ENCODE results near the gene MYO1F.
"Not testable (repeated sequence)": the region's sequence is repeated elsewhere in the genome, so short reads cannot be mapped to it uniquely, and the experiment has no call there.

MYO1F gene

DNA sequence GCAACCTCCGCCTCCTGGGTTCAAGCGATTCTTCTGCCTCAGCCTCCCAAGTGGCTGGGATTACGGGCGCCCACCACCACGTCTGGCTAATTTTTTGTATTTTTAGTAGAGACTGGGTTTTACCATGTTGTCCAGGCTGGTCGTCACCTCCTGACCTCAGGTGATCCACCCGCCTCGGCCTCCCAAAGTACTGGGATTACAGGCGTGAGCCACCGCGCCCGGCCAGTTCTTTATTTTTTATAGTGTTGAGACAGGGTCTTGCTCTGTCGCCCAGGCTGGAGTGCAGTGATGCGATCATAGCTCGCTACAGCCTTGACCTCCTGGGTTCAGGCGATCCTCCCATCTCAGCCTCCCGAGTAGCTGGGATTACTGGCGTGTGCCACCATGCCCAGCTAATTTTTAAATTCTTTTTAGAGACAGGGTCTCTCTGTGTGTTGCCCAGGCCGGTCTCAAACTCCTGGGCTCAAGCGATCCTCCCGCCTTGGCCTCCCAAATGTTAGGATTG is 62.7 kb downstream of the MYO1F start:
- not testable (repeated sequence) for DNase-seq

GRCh38 chr19:8513687-8514504 is 63.3 kb downstream of the MYO1F start, which contains the start of gene ZNF414:
ZNF414 (minus strand) TSS chr19:8514167; CDS start chr19:8514046, 121 bp downstream.
- peak; percentile 41 to 74 for DNase-seq

DNA sequence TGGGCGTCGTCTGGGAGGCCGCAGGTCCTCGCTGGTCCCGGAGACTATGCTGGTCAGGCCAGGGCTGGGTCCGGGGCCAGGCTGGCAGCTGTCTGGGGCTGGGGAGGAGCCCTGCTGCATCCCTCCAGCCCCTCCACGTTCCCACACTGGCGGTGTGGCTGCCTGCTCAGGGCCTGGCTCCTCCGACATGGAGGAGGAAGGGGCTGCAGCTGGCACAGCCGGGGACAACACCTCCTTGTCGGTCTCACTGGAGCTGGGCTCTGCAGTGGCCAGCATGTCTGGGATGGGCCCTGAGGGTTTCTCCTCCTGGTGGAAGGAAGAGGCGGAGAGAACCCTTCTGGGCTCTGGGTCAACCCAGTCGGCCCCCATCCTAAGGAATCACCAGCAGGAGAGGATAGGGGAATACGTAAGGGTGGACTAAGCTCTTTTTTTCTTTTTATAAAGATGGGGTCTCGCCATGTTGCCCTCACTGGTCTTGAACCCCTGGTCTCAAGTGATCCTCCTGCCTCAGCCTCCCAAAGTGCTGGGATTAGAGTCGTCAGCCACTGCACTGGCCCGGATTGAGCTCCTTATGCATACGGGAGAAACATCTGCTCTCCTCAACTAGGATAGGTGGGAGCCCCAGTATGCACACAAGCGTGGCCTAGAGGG is 64.1 kb downstream of the MYO1F start:
- no peak for DNase-seq

- DNase-seq: no peak
Observed at GRCh38 chr19:8512115-8512967, 64.9 kb downstream of the MYO1F start.

DNA sequence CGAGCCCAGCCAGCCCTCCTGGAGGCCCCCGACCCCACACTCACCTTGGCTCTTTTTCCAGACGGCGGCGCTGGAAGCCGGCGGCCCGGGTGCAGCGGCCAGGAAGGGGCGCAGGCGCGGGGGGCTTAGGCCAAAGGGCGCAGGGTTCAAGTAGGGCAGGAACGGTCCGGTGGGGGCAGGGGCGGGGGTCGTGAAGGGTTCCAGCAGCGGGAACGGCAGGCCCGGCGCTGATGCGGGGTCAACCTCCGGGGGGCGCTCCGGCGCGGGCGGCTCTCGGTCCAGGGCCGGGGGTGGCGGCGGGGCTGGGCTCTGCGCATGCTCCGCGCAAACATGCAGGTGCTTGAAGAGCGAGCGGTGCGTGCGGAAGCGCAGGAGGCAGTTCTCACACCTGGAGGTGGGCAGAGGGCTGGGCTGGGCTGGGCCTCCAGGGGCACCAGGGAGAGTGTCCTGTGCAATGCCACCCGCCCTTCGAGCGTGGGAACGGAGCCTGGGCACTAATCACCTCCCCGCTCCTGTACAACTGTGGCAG is 65.6 kb downstream of the MYO1F start:
- no peak for DNase-seq

DNA sequence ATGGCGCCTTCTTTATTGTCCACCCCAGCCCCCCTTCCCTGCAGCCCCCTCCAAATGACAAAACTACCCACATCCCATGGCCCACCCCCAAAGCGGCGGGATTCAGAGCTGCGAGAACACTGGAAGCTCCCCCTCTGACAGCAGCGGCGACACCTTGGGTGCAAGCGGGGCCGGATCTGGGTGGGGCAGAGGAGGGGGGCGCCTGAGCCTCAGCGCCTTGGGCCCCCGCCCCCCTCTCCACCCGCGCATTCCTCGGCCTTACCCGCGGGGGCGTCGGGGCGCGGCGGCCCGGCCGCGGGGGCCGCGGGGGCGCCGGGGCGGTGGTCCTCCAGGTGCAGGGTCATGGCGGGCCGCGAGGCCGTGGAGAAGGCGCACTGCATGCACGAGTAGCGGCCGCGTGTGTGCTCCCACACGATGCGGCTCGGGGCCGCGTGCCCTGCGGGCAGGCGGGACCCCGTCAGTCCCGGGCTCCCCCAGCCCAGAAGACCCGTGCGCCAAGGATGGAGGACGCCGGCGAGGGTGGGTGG is 66.6 kb downstream of the MYO1F start:
- no peak for DNase-seq

GRCh38 chr19:8506402-8506957 is 70.8 kb downstream of the MYO1F start:
- DNase-seq: no peak

DNA sequence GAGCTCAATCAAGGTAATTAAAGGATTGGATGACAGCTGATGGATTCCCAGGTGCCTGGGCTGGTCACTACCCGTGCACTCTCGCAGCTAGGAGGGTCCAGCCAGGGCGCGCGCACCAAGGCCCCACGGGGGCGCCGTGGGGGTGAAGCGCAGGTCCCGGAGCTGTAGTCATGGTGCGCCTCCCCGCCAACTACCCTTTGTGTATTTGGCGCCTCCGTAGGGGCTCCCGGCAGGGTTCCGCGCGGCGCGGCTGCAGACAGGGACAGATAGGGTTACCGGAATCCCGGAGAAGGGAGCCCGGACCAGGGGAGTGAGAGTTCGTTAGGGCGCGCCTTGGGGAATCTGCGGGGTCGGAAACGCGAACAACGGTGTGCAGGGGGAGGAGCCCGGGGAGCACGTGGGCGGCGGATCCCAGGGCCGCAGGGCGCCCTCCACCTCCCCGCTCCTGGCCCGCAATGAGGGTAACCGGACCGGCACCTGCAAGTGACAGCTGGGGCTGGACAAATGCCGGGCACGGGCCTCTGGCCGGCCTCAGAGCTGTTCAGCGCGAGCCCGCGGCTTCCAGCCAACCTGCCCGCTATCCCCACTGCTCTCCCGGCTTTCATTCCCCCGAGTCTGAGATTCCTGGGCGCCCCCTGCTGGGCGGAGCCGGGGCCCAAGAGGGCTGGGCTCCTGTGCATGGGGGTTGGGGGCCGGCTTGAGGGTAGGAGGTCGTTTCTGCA is 71.4 kb downstream of the MYO1F start:
- no peak for DNase-seq

DNA sequence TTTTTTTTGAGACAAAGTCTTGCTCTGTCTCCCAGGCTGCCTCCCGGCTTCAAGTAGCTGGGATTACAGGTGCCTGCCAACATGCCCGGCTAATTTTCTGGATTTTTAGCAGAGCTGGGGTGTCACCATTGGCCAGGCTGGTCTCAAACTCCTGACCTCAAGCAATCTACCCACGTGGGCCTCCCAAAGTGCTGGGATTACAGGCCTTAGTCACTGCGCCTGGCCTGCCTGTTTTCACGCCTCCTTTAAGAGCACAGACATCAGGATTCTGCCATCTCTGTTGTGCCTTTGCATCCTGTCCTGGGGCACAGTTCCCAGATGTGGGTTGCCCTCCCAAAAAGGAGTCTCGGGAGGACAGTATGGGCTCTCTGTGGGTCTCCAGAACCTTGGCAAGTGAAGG is 72.3 kb downstream of the MYO1F start:
- DNase-seq: no peak

- DNase-seq: no peak
Observed at GRCh38 chr19:8504171-8504570, 73.1 kb downstream of the MYO1F start.

DNA sequence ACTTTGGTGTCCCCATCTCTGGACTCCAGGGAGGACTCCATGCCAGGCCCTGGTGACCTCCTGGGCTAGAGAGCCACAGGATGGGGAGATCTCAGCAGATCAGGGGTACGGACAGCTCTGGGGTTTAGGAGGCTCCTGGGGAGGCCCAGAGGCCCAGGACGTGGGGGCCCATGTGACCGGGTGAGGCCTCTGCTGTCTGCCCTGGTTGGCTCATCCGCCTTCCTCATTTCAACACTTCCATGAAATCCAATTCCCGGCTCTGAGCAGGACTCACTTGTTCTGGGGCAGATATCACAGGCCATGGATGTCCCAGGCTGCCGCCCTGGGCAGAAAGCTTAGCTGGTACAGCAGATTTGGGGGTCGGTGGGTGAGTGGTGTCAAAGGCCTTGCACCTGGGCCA is 73.7 kb downstream of the MYO1F start:
- DNase-seq: no peak

GRCh38 chr19:8501981-8502380 is 75.3 kb downstream of the MYO1F start:
- DNase-seq: no peak

DNA sequence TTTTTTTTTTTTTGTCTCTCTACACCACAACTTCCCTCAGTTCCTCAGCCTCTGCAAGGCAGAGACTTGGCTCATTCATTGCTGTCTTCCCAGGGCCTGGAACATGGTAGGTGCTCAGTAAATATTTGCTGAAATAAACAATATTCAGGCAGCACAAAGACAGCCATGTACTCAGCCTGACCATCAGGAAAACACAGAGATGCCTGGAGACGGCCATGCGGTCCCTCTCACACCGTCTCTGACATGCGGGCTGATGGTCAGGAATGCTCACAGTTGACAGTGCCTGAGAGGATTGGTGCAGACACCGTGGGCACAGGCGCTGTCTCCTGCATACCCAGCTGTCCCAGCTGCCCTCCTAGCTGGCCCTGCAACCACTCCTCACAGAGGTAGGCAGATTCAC is 75.7 kb downstream of the MYO1F start:
- DNase-seq: no peak

DNA sequence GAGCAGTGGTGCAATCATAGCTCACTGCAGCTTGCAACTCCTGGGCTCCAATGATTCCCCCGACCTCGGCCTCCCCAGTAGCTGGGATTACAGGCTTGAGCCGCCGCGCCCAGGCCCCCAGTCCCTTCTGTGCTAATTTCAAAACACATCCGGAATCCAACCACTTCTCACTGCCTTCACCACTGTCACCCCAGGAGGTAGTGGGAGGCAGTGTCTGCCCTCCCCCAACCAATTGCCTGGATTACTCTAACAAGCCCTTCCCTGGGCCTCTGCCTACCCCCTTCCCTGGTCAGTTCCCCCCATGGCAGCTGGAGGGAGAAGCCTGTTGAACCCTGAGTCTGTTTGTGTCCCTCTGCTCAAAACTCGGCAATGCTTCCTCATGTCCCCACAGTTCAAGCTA is 77.1 kb downstream of the MYO1F start:
- DNase-seq: no peak

DNA sequence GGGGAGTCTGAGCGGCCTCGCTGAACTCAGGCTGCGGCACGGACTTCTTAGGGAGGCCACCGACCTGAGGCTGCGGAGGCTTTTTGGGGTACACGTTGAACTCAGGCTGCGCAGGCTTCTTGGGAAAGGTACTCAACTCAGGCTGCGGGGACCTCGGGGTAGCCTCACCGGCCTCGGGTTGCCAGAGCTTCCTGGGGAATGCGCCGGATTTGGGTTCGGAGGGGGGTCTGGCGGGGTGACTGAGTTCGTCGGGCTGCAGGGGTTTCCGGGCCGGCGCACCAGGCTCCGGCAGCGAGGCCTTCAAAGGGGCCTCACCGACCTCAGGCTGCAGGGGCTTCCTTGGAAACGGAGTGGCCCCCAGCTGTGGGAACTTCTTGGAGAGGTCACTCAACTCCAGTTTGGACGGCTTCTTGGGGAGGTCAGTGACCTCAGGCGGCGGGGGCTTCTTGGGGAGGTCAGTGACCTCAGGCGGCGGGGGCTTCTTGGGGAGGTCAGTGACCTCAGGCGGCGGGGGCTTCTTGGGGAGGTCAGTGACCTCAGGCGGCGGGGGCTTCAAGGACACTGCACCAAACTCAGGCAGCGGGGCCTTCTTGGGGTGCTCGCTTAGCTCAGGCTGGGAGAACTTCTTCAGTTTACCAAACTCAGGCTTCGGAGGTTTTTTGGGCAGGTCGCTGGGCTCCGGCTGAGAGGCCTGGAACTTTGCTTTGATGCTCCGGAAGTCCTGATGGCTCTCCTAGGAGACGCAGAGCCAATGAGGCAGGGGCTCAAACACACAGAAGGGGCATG is 78.0 kb downstream of the MYO1F start:
- DNase-seq: no peak

- no peak for DNase-seq
Observed at GRCh38 chr19:8498295-8498694, 78.9 kb downstream of the MYO1F start.

GRCh38 chr19:8494158-8494557 is 83.1 kb downstream of the MYO1F start:
- DNase-seq: no peak

- no peak for DNase-seq
Observed at GRCh38 chr19:8491574-8491973, 85.7 kb downstream of the MYO1F start.

DNA sequence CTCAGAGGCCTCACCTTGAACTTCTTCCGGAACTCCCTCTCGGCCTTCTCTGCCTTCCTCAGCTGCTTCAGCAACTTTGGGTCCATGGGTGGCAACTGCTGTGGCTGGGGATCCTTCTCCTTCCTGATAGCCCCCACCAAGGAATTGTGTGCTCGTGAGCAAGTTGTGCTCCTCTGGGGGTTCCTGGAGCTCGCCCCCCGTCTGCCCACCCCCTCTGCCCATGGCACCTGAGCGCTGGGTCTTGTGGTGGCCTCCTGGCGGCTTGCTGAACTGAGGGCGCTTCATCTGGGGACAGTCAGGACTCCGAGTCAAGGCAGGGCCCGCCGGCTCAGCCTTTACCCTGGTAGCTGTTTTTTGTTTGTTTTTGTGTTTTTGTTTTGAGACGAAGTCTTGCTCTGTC is 86.4 kb downstream of the MYO1F start:
- DNase-seq: no peak

DNA sequence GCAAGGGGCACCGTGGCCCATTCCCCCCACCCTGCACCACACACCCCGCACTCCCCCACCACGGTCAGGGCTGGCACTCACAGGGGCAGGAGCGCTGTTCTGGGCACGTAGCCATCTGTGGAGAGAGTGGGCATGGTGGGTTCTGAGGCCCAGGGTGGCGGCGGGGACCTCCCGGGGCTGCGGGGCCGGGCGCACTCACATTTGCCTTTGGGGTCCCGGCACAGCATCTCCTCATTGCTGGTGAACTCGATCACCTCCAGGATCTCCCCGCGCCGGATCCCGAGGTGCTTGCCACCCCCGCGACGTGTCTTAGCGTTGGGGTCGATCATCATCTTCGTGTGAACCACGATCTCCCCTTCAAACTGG is 86.9 kb downstream of the MYO1F start:
- no peak for DNase-seq

All from cerebellar nuclear complex (tissue), 1 donor.